Activated naive CD8-positive, alpha-beta T cell treated with anti-CD3 and anti-CD28 coated beads, Interleukin-2, amount 50 U/mL, for 24 hours (primary cell): ENCODE measurements around the gene ZNF280C.
A peak's percentile ranks its signal among the peaks of the same experiment; 100 is the strongest.

Experiments used
- ATAC-seq: fragments of 150-1000 bp; cut with Tn5 transposase; one replicate; pipeline ENCODE4 v1.10.0; 2021
- DNase-seq: peaks from one replicate; pipeline ENCODE4 v3.0.0; 2021
- H3K27ac Mint-ChIP-seq: one replicate; pipeline ENCODE4 v1.8.0; 2021; ENCODE audit warnings: mild to moderate bottlenecking, mixed read lengths
- H3K27me3 Mint-ChIP-seq: one replicate; pipeline ENCODE4 v1.8.0; 2021; ENCODE audit warnings: mixed read lengths
- H3K36me3 Mint-ChIP-seq: one replicate; pipeline ENCODE4 v1.8.0; 2021; ENCODE audit warnings: low read depth, mixed read lengths
- H3K4me1 Mint-ChIP-seq: one replicate; pipeline ENCODE4 v1.8.0; 2021; ENCODE audit warnings: mixed read lengths
- H3K4me3 Mint-ChIP-seq: one replicate; pipeline ENCODE4 v1.8.0; 2021; ENCODE audit warnings: mild to moderate bottlenecking, moderate library complexity, mixed read lengths
- H3K9me3 Mint-ChIP-seq: one replicate; pipeline ENCODE4 v1.8.0; 2021; ENCODE audit warnings: mixed read lengths

The ZNF280C gene

GRCh38 chrX:130216320-130216719 is 52.4 kb downstream of the ZNF280C start:
- Mint-ChIP-seq H3K27ac (no peak overlapping the region), H3K4me1 (peaks cover 17% of the 10 kb centered on the region), H3K27me3 (no peaks in the 10 kb centered on the region), H3K4me3 (no peak overlapping the region), H3K9me3 (no peaks in the 10 kb centered on the region), H3K36me3 (peaks cover 29% of the 10 kb centered on the region)
- no peak for ATAC-seq
- DNase-seq = no peak

GRCh38 chrX:130213376-130213775 is 55.3 kb downstream of the ZNF280C start:
- H3K36me3 Mint-ChIP-seq = peaks cover 28% of the 10 kb centered on the region
- ATAC-seq (no peak), DNase-seq (no peak)
- H3K27ac Mint-ChIP-seq = no peak overlapping the region
- H3K9me3 Mint-ChIP-seq = no peaks in the 10 kb centered on the region
- H3K27me3 Mint-ChIP-seq = no peaks in the 10 kb centered on the region
- H3K4me3 Mint-ChIP-seq = no peak overlapping the region
- H3K4me1 Mint-ChIP-seq = peaks cover 22% of the 10 kb centered on the region

GRCh38 chrX:130212371-130212770 is 56.3 kb downstream of the ZNF280C start:
- peak overlapping the region; percentile 40 for H3K4me3 Mint-ChIP-seq
- ATAC-seq (peak; percentile 63), DNase-seq (no peak)
- peaks cover 22% of the 10 kb centered on the region for H3K4me1 Mint-ChIP-seq
- H3K9me3 Mint-ChIP-seq = no peaks in the 10 kb centered on the region
- peak overlapping the region; percentile 88 for H3K27ac Mint-ChIP-seq
- H3K36me3 Mint-ChIP-seq = peaks cover 31% of the 10 kb centered on the region
- H3K27me3 Mint-ChIP-seq = no peaks in the 10 kb centered on the region

GRCh38 chrX:130211415-130212186 is 57.1 kb downstream of the ZNF280C start:
- no peak for DNase-seq
- peaks cover 22% of the 10 kb centered on the region for H3K4me1 Mint-ChIP-seq
- H3K4me3 Mint-ChIP-seq = peak overlapping the region; percentile 56
- H3K27ac Mint-ChIP-seq = peak overlapping the region; percentile 88
- H3K36me3 Mint-ChIP-seq = peaks cover 27% of the 10 kb centered on the region
- no peaks in the 10 kb centered on the region for H3K27me3 Mint-ChIP-seq
- no peaks in the 10 kb centered on the region for H3K9me3 Mint-ChIP-seq
- peak; percentile 92 for ATAC-seq

- H3K4me1 Mint-ChIP-seq = no peaks in the 10 kb centered on the region
- H3K9me3 Mint-ChIP-seq = no peaks in the 10 kb centered on the region
- DNase-seq = no peak
- no peak for ATAC-seq
- peaks cover 16% of the 10 kb centered on the region for H3K36me3 Mint-ChIP-seq
- no peak overlapping the region for H3K4me3 Mint-ChIP-seq
- no peaks in the 10 kb centered on the region for H3K27me3 Mint-ChIP-seq
- H3K27ac Mint-ChIP-seq = no peak overlapping the region
Measured at GRCh38 chrX:130204647-130205046, 64.1 kb downstream of the ZNF280C start.

- Mint-ChIP-seq H3K36me3 (peaks cover 1% of the 10 kb centered on the region), H3K27ac (no peak overlapping the region), H3K9me3 (no peaks in the 10 kb centered on the region), H3K4me3 (no peak overlapping the region), H3K4me1 (no peaks in the 10 kb centered on the region), H3K27me3 (no peaks in the 10 kb centered on the region)
- no peak for ATAC-seq
- no peak for DNase-seq
Measured at GRCh38 chrX:130197464-130197863, 71.2 kb downstream of the ZNF280C start.

- no peak for ATAC-seq
- H3K4me1 Mint-ChIP-seq = no peaks in the 10 kb centered on the region
- DNase-seq = no peak
- no peak overlapping the region for H3K27ac Mint-ChIP-seq
- no peaks in the 10 kb centered on the region for H3K27me3 Mint-ChIP-seq
- peaks cover 1% of the 10 kb centered on the region for H3K36me3 Mint-ChIP-seq
- H3K4me3 Mint-ChIP-seq = no peak overlapping the region
- no peaks in the 10 kb centered on the region for H3K9me3 Mint-ChIP-seq
Measured at GRCh38 chrX:130196466-130196865, 72.2 kb downstream of the ZNF280C start.

GRCh38 chrX:130190801-130191200 is 77.9 kb downstream of the ZNF280C start:
- H3K27me3 Mint-ChIP-seq = no peaks in the 10 kb centered on the region
- H3K9me3 Mint-ChIP-seq = no peaks in the 10 kb centered on the region
- ATAC-seq = no peak
- DNase-seq = no peak
- H3K4me1 Mint-ChIP-seq = peaks cover 3% of the 10 kb centered on the region
- no peaks in the 10 kb centered on the region for H3K36me3 Mint-ChIP-seq
- H3K27ac Mint-ChIP-seq = no peak overlapping the region
- H3K4me3 Mint-ChIP-seq = no peak overlapping the region

GRCh38 chrX:130186651-130187050 is 82.0 kb downstream of the ZNF280C start:
- Mint-ChIP-seq H3K36me3 (peaks cover 2% of the 10 kb centered on the region), H3K9me3 (no peaks in the 10 kb centered on the region), H3K27ac (no peak overlapping the region), H3K4me1 (peaks cover 19% of the 10 kb centered on the region), H3K27me3 (no peaks in the 10 kb centered on the region), H3K4me3 (no peak overlapping the region)
- no peak for ATAC-seq
- DNase-seq = no peak

GRCh38 chrX:130184857-130185256 is 83.8 kb downstream of the ZNF280C start:
- DNase-seq = no peak
- Mint-ChIP-seq H3K27me3 (no peaks in the 10 kb centered on the region), H3K4me3 (no peak overlapping the region), H3K9me3 (no peaks in the 10 kb centered on the region), H3K36me3 (peaks cover 2% of the 10 kb centered on the region), H3K27ac (no peak overlapping the region), H3K4me1 (peaks cover 23% of the 10 kb centered on the region)
- ATAC-seq = no peak

GRCh38 chrX:130184168-130184567 is 84.5 kb downstream of the ZNF280C start:
- H3K4me3 Mint-ChIP-seq = peak overlapping the region; percentile 17

GRCh38 chrX:130179579-130180215 is 89.0 kb downstream of the ZNF280C start:
- no peak for ATAC-seq
- no peak for DNase-seq
- H3K27ac Mint-ChIP-seq = peak overlapping the region; percentile 8
- H3K9me3 Mint-ChIP-seq = no peaks in the 10 kb centered on the region
- H3K4me3 Mint-ChIP-seq = peak overlapping the region; percentile 1
- H3K4me1 Mint-ChIP-seq = peaks cover 57% of the 10 kb centered on the region
- H3K36me3 Mint-ChIP-seq = peaks cover 8% of the 10 kb centered on the region
- no peaks in the 10 kb centered on the region for H3K27me3 Mint-ChIP-seq

More at GRCh38 chrX:130184168-130184567, 84.5 kb downstream of the ZNF280C start:
- H3K27ac Mint-ChIP-seq = no peak overlapping the region
- no peaks in the 10 kb centered on the region for H3K9me3 Mint-ChIP-seq
- H3K27me3 Mint-ChIP-seq = no peaks in the 10 kb centered on the region
- ATAC-seq = no peak
- DNase-seq = no peak
- H3K36me3 Mint-ChIP-seq = peaks cover 2% of the 10 kb centered on the region
- H3K4me1 Mint-ChIP-seq = peaks cover 29% of the 10 kb centered on the region

- peaks cover 8% of the 10 kb centered on the region for H3K36me3 Mint-ChIP-seq
- peaks cover 59% of the 10 kb centered on the region for H3K4me1 Mint-ChIP-seq
- DNase-seq = no peak
- H3K4me3 Mint-ChIP-seq = no peak overlapping the region
- no peaks in the 10 kb centered on the region for H3K9me3 Mint-ChIP-seq
- H3K27ac Mint-ChIP-seq = peak overlapping the region; percentile 31
- no peak for ATAC-seq
- H3K27me3 Mint-ChIP-seq = no peaks in the 10 kb centered on the region
Measured at GRCh38 chrX:130179170-130179569, 89.5 kb downstream of the ZNF280C start.

- peaks cover 7% of the 10 kb centered on the region for H3K36me3 Mint-ChIP-seq
- no peak overlapping the region for H3K27ac Mint-ChIP-seq
- H3K27me3 Mint-ChIP-seq = no peaks in the 10 kb centered on the region
- peaks cover 63% of the 10 kb centered on the region for H3K4me1 Mint-ChIP-seq
- no peak overlapping the region for H3K4me3 Mint-ChIP-seq
- no peaks in the 10 kb centered on the region for H3K9me3 Mint-ChIP-seq
- DNase-seq (no peak), ATAC-seq (no peak)
Measured at GRCh38 chrX:130176942-130177341, 91.8 kb downstream of the ZNF280C start.

- Mint-ChIP-seq H3K4me3 (no peak overlapping the region), H3K4me1 (peaks cover 63% of the 10 kb centered on the region), H3K27ac (peak overlapping the region; percentile 2), H3K9me3 (no peaks in the 10 kb centered on the region), H3K36me3 (peaks cover 7% of the 10 kb centered on the region), H3K27me3 (no peaks in the 10 kb centered on the region)
- no peak for ATAC-seq
- DNase-seq = no peak
Measured at GRCh38 chrX:130176354-130176776, 92.3 kb downstream of the ZNF280C start.
